Neural cell (in vitro differentiated cells): ENCODE data around the gene SYT13.

Experiments
- POLR2AphosphoS5 ChIP-seq: IDR thresholded peaks from 2 replicates; pipeline ENCODE4 v1.6.1; 2012
- REST ChIP-seq: IDR thresholded peaks from 2 replicates; pipeline ENCODE4 v1.6.1; 2012; ENCODE audit warnings: borderline replicate concordance
- TAF1 ChIP-seq: IDR thresholded peaks from 2 replicates; pipeline ENCODE4 v1.6.1; 2012; ENCODE audit warnings: low read depth
- TF ChIP-seq, protein P1 (sequence below): fragments of 450-650 bp; IDR thresholded peaks from 2 replicates; pipeline ENCODE4 v1.5.1; 2014; ENCODE audit warnings: antibody characterized with exemption, mild to moderate bottlenecking, moderate library complexity; ENCODE audit not compliant: poor library complexity, severe bottlenecking

- TF ChIP-seq, protein P1, sequence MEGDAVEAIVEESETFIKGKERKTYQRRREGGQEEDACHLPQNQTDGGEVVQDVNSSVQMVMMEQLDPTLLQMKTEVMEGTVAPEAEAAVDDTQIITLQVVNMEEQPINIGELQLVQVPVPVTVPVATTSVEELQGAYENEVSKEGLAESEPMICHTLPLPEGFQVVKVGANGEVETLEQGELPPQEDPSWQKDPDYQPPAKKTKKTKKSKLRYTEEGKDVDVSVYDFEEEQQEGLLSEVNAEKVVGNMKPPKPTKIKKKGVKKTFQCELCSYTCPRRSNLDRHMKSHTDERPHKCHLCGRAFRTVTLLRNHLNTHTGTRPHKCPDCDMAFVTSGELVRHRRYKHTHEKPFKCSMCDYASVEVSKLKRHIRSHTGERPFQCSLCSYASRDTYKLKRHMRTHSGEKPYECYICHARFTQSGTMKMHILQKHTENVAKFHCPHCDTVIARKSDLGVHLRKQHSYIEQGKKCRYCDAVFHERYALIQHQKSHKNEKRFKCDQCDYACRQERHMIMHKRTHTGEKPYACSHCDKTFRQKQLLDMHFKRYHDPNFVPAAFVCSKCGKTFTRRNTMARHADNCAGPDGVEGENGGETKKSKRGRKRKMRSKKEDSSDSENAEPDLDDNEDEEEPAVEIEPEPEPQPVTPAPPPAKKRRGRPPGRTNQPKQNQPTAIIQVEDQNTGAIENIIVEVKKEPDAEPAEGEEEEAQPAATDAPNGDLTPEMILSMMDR: no peak
- TF ChIP-seq REST (no peak), TAF1 (no peak), POLR2AphosphoS5 (no peak)
These were observed 51.7 kb downstream of the SYT13 start for GRCh38 chr11:45234306-45235006.
